OCI-LY7 (cell line): ENCODE data around the gene MFAP3L.

Source experiments
- EZH2phosphoT487 ChIP-seq: fragments of 200-600 bp; sonication (generic); IDR thresholded peaks from 2 replicates; pipeline ENCODE4 v1.6.1; 2018; ENCODE audit warnings: low read depth, borderline replicate concordance, mild to moderate bottlenecking, mixed run types, antibody characterized with exemption, low read length, moderate library complexity, mixed read lengths
- TF ChIP-seq, protein P1 (sequence below): fragments of 200-600 bp; sonication (generic); conservative IDR thresholded peaks from 2 replicates; pipeline ENCODE4 v1.5.1; 2014; ENCODE audit warnings: mild to moderate bottlenecking, antibody characterized with exemption, low read length, moderate library complexity, mixed read lengths

DNA sequence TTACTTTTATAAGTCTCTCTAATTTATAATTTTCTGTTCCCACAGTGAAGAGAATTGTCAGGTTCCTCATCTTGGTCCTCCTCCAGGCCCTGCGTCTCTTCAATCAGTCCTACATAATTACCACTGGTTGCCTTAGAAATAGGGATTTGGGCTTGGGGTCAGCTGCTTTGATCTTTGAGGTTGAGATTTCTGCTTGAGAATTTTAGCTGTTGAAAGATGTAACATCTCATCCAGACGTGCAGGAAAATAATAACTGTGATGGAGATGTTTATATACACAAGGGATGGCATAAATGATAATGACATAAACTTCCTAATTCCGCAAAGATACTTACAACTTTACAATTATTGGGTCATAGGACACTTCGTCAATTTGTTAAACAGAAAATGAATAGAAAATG is 33.2 kb upstream of the MFAP3L start:
- TF ChIP-seq, protein P1, sequence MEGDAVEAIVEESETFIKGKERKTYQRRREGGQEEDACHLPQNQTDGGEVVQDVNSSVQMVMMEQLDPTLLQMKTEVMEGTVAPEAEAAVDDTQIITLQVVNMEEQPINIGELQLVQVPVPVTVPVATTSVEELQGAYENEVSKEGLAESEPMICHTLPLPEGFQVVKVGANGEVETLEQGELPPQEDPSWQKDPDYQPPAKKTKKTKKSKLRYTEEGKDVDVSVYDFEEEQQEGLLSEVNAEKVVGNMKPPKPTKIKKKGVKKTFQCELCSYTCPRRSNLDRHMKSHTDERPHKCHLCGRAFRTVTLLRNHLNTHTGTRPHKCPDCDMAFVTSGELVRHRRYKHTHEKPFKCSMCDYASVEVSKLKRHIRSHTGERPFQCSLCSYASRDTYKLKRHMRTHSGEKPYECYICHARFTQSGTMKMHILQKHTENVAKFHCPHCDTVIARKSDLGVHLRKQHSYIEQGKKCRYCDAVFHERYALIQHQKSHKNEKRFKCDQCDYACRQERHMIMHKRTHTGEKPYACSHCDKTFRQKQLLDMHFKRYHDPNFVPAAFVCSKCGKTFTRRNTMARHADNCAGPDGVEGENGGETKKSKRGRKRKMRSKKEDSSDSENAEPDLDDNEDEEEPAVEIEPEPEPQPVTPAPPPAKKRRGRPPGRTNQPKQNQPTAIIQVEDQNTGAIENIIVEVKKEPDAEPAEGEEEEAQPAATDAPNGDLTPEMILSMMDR = no peak
- no peak for TF ChIP-seq EZH2phosphoT487
